ENCODE measurements around the gene CDC73. TPM values are rescaled to one million over a fixed set of nuclear protein-coding genes. Genes with fewer than 3 reads are reported as not detected.
"Not testable (repeated sequence)": the region's sequence is repeated elsewhere in the genome, so short reads cannot be mapped to it uniquely, and the experiment has no call there.

Gene CDC73
- total and polyA plus RNA-seq, 2 experiments from 2014 or later, result 25.6 to 45.8 TPM

- DNase-seq (ENCODE audit: low read depth in 1 of 2, low spot score in 1 of 2), result peak in 1 of 2 donors; percentile 10
- H3K4me1 ChIP-seq (ENCODE audit: low read depth), result no peaks in the 10 kb centered on the region
- TF ChIP-seq, protein P1, sequence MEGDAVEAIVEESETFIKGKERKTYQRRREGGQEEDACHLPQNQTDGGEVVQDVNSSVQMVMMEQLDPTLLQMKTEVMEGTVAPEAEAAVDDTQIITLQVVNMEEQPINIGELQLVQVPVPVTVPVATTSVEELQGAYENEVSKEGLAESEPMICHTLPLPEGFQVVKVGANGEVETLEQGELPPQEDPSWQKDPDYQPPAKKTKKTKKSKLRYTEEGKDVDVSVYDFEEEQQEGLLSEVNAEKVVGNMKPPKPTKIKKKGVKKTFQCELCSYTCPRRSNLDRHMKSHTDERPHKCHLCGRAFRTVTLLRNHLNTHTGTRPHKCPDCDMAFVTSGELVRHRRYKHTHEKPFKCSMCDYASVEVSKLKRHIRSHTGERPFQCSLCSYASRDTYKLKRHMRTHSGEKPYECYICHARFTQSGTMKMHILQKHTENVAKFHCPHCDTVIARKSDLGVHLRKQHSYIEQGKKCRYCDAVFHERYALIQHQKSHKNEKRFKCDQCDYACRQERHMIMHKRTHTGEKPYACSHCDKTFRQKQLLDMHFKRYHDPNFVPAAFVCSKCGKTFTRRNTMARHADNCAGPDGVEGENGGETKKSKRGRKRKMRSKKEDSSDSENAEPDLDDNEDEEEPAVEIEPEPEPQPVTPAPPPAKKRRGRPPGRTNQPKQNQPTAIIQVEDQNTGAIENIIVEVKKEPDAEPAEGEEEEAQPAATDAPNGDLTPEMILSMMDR (IDR thresholded peaks at IDR 0.05; ENCODE audit: low read depth, low read length), result no peak
- H3K27ac ChIP-seq, result no peak overlapping the region
- no peak overlapping the region for H3K4me3 ChIP-seq
- no peaks in the 10 kb centered on the region for H3K27me3 ChIP-seq
- H3K36me3 ChIP-seq, result no peaks in the 10 kb centered on the region
- H3K9me3 ChIP-seq (ENCODE audit: low read depth), result no peaks in the 10 kb centered on the region
Observed at GRCh38 chr1:193283016-193283415, 161.2 kb downstream of the CDC73 start.

DNA sequence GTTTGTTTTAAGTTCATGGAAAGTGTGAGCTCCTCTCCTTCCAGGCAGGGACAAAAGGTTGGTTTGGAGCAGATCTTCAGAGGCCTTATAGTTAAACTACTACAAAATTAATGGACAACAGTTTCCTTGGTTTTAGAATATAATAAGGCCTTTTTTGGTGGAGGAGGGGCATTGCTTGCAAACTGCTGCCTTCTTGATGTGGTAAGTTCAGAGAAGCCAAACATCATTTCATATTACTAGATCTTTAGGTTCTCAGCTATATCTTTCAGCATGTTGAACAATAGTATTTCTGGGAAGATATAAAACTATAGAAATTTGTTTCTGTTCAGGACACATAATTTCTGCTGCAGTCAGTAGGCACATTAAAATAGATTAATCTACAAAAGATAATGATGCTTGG lies 162.4 kb downstream of the CDC73 start:
- no peak for DNase-seq (ENCODE audit: low read depth in 1 of 2, low spot score in 1 of 2)
- H3K36me3 ChIP-seq, result no peaks in the 10 kb centered on the region

GRCh38 chr1:193285641-193286040 lies 163.8 kb downstream of the CDC73 start:
- Histone ChIP-seq H3K27me3 (no peaks in the 10 kb centered on the region), H3K36me3 (no peaks in the 10 kb centered on the region), H3K4me1 (ENCODE audit: low read depth) (no peaks in the 10 kb centered on the region), H3K9me3 (ENCODE audit: low read depth) (no peaks in the 10 kb centered on the region), H3K27ac (no peak overlapping the region), H3K4me3 (no peak overlapping the region)
- TF ChIP-seq, protein P1 (IDR thresholded peaks at IDR 0.05; ENCODE audit: low read depth, low read length), result no peak
- no peak for DNase-seq (ENCODE audit: low read depth in 1 of 2, low spot score in 1 of 2)

More for the DNA sequence above, 162.4 kb downstream of the CDC73 start:
- Histone ChIP-seq H3K27ac (no peak overlapping the region), H3K4me3 (no peak overlapping the region), H3K27me3 (no peaks in the 10 kb centered on the region), H3K9me3 (ENCODE audit: low read depth) (no peaks in the 10 kb centered on the region), H3K4me1 (ENCODE audit: low read depth) (no peaks in the 10 kb centered on the region)
- TF ChIP-seq, protein P1 (IDR thresholded peaks at IDR 0.05; ENCODE audit: low read depth, low read length), result no peak

DNA sequence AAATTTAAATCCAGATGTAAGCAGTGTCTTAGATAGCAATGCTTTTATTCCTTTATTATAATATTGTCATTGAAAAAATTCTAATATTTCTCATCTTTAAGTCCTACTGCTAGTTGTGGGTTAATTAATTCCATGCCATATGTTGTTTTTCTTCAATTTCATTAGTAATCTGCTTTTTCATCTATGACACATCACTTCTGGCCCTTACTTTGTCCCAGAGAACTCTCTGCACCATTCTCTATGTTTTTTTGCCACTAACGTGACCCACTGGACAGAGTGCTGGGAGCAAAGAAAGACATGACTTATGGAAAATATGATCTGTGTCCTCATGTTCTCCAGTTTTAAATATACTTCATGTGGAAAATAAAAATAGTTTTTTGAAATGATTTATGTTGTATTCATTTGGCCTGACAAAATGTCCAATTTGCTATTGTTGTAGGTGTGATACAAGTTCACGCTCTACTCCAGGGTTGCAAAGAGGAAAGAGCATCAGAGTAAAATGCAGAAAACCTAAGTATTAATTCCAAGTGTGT lies 166.8 kb downstream of the CDC73 start:
- H3K27me3 ChIP-seq; H3K27ac ChIP-seq; H3K9me3 ChIP-seq (ENCODE audit: low read depth); H3K4me3 ChIP-seq; H3K36me3 ChIP-seq; DNase-seq (ENCODE audit: low read depth in 1 of 2, low spot score in 1 of 2); H3K4me1 ChIP-seq (ENCODE audit: low read depth): not testable (repeated sequence)

- Histone ChIP-seq H3K4me3 (no peak overlapping the region), H3K9me3 (ENCODE audit: low read depth) (no peaks in the 10 kb centered on the region), H3K27ac (no peak overlapping the region), H3K27me3 (no peaks in the 10 kb centered on the region), H3K36me3 (no peaks in the 10 kb centered on the region), H3K4me1 (ENCODE audit: low read depth) (no peaks in the 10 kb centered on the region)
- TF ChIP-seq, protein P1 (IDR thresholded peaks at IDR 0.05; ENCODE audit: low read depth, low read length), result no peak
- DNase-seq (ENCODE audit: low read depth in 1 of 2, low spot score in 1 of 2), result no peak
Observed at GRCh38 chr1:193293726-193294125, 171.9 kb downstream of the CDC73 start.

- DNase-seq (ENCODE audit: low read depth in 1 of 2, low spot score in 1 of 2), result no peak
- Histone ChIP-seq H3K36me3 (no peaks in the 10 kb centered on the region), H3K27ac (no peak overlapping the region)
Observed at GRCh38 chr1:193299038-193299437, 177.2 kb downstream of the CDC73 start.

More at GRCh38 chr1:193299038-193299437, 177.2 kb downstream of the CDC73 start:
- H3K9me3 ChIP-seq (ENCODE audit: low read depth), result no peaks in the 10 kb centered on the region
- H3K4me3 ChIP-seq, result no peak overlapping the region
- no peaks in the 10 kb centered on the region for H3K4me1 ChIP-seq (ENCODE audit: low read depth)
- TF ChIP-seq, protein P1 (IDR thresholded peaks at IDR 0.05; ENCODE audit: low read depth, low read length), result no peak
- no peaks in the 10 kb centered on the region for H3K27me3 ChIP-seq

Measured in cardiac muscle cell (in vitro differentiated cells and primary cell).